ENCODE results near the gene NOL3. TPM values are rescaled to one million over a fixed set of nuclear protein-coding genes. Genes with fewer than 3 reads are reported as not detected.

NOL3 gene
- total RNA-seq, 1 donor: 0.54 TPM

- DNase-seq (ENCODE audit: low read depth in 2 of 3, low spot score in 2 of 3): no peak
Observed at GRCh38 chr16:67154578-67155294, 15.6 kb upstream of the NOL3 start.

GRCh38 chr16:67155295-67156142, 14.8 kb upstream of the NOL3 start:
- peak; percentile 70 to 84 (median 76) for DNase-seq (ENCODE audit: low read depth in 2 of 3, low spot score in 2 of 3)

GRCh38 chr16:67156143-67156844, 14.0 kb upstream of the NOL3 start:
- DNase-seq (ENCODE audit: low read depth in 2 of 3, low spot score in 2 of 3): no peak

GRCh38 chr16:67157106-67157748, 13.1 kb upstream of the NOL3 start:
- DNase-seq (ENCODE audit: low read depth in 2 of 3, low spot score in 2 of 3): no peak

GRCh38 chr16:67157892-67158635, 12.3 kb upstream of the NOL3 start:
- no peak for DNase-seq (ENCODE audit: low read depth in 2 of 3, low spot score in 2 of 3)

- DNase-seq (ENCODE audit: low read depth in 2 of 3, low spot score in 2 of 3): peak in 1 of 3 donors; percentile 62
Observed at GRCh38 chr16:67158637-67159600, 11.4 kb upstream of the NOL3 start.

- DNase-seq (ENCODE audit: low read depth in 2 of 3, low spot score in 2 of 3): no peak
Observed at GRCh38 chr16:67161595-67162058, 8.7 kb upstream of the NOL3 start.

- DNase-seq (ENCODE audit: low read depth in 2 of 3, low spot score in 2 of 3): no peak
Observed at GRCh38 chr16:67162506-67163163, 7.7 kb upstream of the NOL3 start.

GRCh38 chr16:67163164-67163998, 7.0 kb upstream of the NOL3 start:
- no peak for DNase-seq (ENCODE audit: low read depth in 2 of 3, low spot score in 2 of 3)

- no peak for DNase-seq (ENCODE audit: low read depth in 2 of 3, low spot score in 2 of 3)
Observed at GRCh38 chr16:67163999-67164558, 6.3 kb upstream of the NOL3 start.

GRCh38 chr16:67164599-67165061, 5.7 kb upstream of the NOL3 start, which contains the start of gene HSF4:
TSS of gene HSF4 (plus strand) at chr16:67164745. CDS start at chr16:67164812, 67 bp downstream.
- no peak for DNase-seq (ENCODE audit: low read depth in 2 of 3, low spot score in 2 of 3)

- DNase-seq (ENCODE audit: low read depth in 2 of 3, low spot score in 2 of 3): no peak
Observed at GRCh38 chr16:67165121-67166078, 4.9 kb upstream of the NOL3 start.

- DNase-seq (ENCODE audit: low read depth in 2 of 3, low spot score in 2 of 3): no peak
Observed at GRCh38 chr16:67166110-67166547, 4.2 kb upstream of the NOL3 start.

- no peak for DNase-seq (ENCODE audit: low read depth in 2 of 3, low spot score in 2 of 3)
Observed at GRCh38 chr16:67166598-67167168, 3.7 kb upstream of the NOL3 start.

- no peak for DNase-seq (ENCODE audit: low read depth in 2 of 3, low spot score in 2 of 3)
Observed at GRCh38 chr16:67167588-67167987, 2.8 kb upstream of the NOL3 start.
